OCI-LY7 (cell line): ENCODE measurements around the gene LMO4. TPM values are rescaled to one million over a fixed set of nuclear protein-coding genes. Genes with fewer than 3 reads are reported as not detected.

Source experiments
- BruUV-seq: library from RNA; stranded (reverse); fragments of 400-500 nt; replicated peaks from 2 replicates; lab custom pipeline; 2021; lab: Mats Ljungman, UMichigan
- CTCF ChIA-PET: fragments of 300-600 bp; sonication (Branson Sonifier 250); formaldehyde crosslinking; loops from one replicate; lab custom pipeline; 2022; ENCODE audit warnings: antibody characterized with exemption; ENCODE audit not compliant: unreplicated experiment; lab: Charles Lee
- POLR2A ChIA-PET: fragments of 300-600 bp; sonication (Branson Sonifier 250); formaldehyde crosslinking; loops from one replicate; lab custom pipeline; 2022; ENCODE audit warnings: antibody characterized with exemption; lab: Charles Lee
- DNase-seq: peaks from one replicate; pipeline ENCODE4 v3.0.0-alpha.2; 2015; ENCODE audit warnings: low spot score
- H2AFZ ChIP-seq: fragments of 200-600 bp; sonication (generic), shearing (Covaris generic); 2 replicates; pipeline ENCODE4 v1.6.1; 2014; ENCODE audit warnings: mild to moderate bottlenecking, antibody characterized with exemption, low read length, moderate library complexity
- H3K27ac ChIP-seq: fragments of 200-600 bp; sonication (generic); 2 replicates; pipeline ENCODE4 v1.5.1; 2014; ENCODE audit warnings: mixed run types, low read depth, mild to moderate bottlenecking, moderate library complexity, low read length, inconsistent platforms; ENCODE audit not compliant: poor library complexity, severe bottlenecking
- H3K36me3 ChIP-seq: fragments of 200-600 bp; sonication (generic); 2 replicates; pipeline ENCODE4 v1.6.1; 2014; ENCODE audit warnings: mild to moderate bottlenecking, antibody characterized with exemption, low read length, moderate library complexity, mixed read lengths; ENCODE audit not compliant: insufficient read depth
- H3K4me1 ChIP-seq: fragments of 200-600 bp; sonication (generic); 2 replicates; pipeline ENCODE4 v1.5.1; 2014; ENCODE audit warnings: mild to moderate bottlenecking, low read length; ENCODE audit not compliant: insufficient read depth, poor library complexity, severe bottlenecking
- H3K4me2 ChIP-seq: fragments of 200-600 bp; sonication (generic); 2 replicates; pipeline ENCODE4 v1.6.1; 2014; ENCODE audit warnings: mild to moderate bottlenecking, low read length
- H3K4me3 ChIP-seq: fragments of 200-600 bp; sonication (generic); 2 replicates; pipeline ENCODE4 v1.5.1; 2014; ENCODE audit warnings: mild to moderate bottlenecking, low read depth, low read length; ENCODE audit not compliant: poor library complexity, severe bottlenecking
- H3K79me2 ChIP-seq: fragments of 200-600 bp; sonication (generic); 2 replicates; pipeline ENCODE4 v1.6.1; 2016; ENCODE audit warnings: low read depth, mild to moderate bottlenecking, low read length, moderate library complexity, mixed read lengths; ENCODE audit not compliant: insufficient read depth
- H3K9me2 ChIP-seq: fragments of 200-600 bp; sonication (generic); 2 replicates; pipeline ENCODE4 v1.6.1; 2016; ENCODE audit warnings: mild to moderate bottlenecking, low read length, mixed read lengths; ENCODE audit not compliant: insufficient read depth
- H3K9me3 ChIP-seq: fragments of 200-600 bp; sonication (generic); 2 replicates; pipeline ENCODE4 v1.6.1; 2014; ENCODE audit warnings: mild to moderate bottlenecking, mixed run types, low read length, mixed read lengths
- H4K20me1 ChIP-seq: fragments of 200-600 bp; sonication (generic); 2 replicates; pipeline ENCODE4 v1.6.1; 2014; ENCODE audit warnings: mild to moderate bottlenecking, antibody characterized with exemption, low read length, moderate library complexity, mixed read lengths; ENCODE audit not compliant: insufficient read depth
- EZH2phosphoT487 ChIP-seq: fragments of 200-600 bp; sonication (generic); IDR thresholded peaks from 2 replicates; pipeline ENCODE4 v1.6.1; 2018; ENCODE audit warnings: low read depth, borderline replicate concordance, mild to moderate bottlenecking, mixed run types, antibody characterized with exemption, low read length, moderate library complexity, mixed read lengths
- intact Hi-C: fragments of 100-400 bp; cut with micrococcal nuclease; formaldehyde crosslinking; loops from one replicate; pipeline ENCODE4 v1.10.0; 2022; ENCODE audit not compliant: unreplicated experiment
- total RNA-seq, 2 experiments: library from RNA; depleted of rRNA in 1 of 2; stranded (reverse); fragments of >200 nt in 1 of 2; shearing (Covaris generic) in 1 of 2; gene quantifications; 2 replicates each; pipeline ENCODE4 v1.2.3, GENCODE V29; 2014 to 2022
- TF ChIP-seq, protein P1 (sequence below): fragments of 200-600 bp; sonication (generic); conservative IDR thresholded peaks from 2 replicates; pipeline ENCODE4 v1.5.1; 2014; ENCODE audit warnings: mild to moderate bottlenecking, antibody characterized with exemption, low read length, moderate library complexity, mixed read lengths

Gene LMO4
- total RNA-seq, 2 experiments from 2014 or later = 19.9 to 35.8 TPM

- TF ChIP-seq, protein P1, sequence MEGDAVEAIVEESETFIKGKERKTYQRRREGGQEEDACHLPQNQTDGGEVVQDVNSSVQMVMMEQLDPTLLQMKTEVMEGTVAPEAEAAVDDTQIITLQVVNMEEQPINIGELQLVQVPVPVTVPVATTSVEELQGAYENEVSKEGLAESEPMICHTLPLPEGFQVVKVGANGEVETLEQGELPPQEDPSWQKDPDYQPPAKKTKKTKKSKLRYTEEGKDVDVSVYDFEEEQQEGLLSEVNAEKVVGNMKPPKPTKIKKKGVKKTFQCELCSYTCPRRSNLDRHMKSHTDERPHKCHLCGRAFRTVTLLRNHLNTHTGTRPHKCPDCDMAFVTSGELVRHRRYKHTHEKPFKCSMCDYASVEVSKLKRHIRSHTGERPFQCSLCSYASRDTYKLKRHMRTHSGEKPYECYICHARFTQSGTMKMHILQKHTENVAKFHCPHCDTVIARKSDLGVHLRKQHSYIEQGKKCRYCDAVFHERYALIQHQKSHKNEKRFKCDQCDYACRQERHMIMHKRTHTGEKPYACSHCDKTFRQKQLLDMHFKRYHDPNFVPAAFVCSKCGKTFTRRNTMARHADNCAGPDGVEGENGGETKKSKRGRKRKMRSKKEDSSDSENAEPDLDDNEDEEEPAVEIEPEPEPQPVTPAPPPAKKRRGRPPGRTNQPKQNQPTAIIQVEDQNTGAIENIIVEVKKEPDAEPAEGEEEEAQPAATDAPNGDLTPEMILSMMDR = no peak
- no peak for TF ChIP-seq EZH2phosphoT487
- POLR2A ChIA-PET = interaction anchor here (0.6 to 1.7 kb wide), 7 partner anchors 19 to 555 kb away, joined by 3 to 11 read pairs (median 4); no protein-coding TSS in a partner anchor
- CTCF ChIA-PET = interaction anchor here (0.6 kb wide), 1 partner anchor 109 kb away, joined by 6 read pairs; no protein-coding TSS in a partner anchor
- intact Hi-C loops = loop anchor here (2.0 to 10.0 kb wide), 4 partner anchors 66 to 624 kb away; partner anchors contain the start of gene SH3GLB1
- Histone ChIP-seq H4K20me1 (peaks cover 21% of the 10 kb centered on the region; the same call in 1 of the 2 replicates), H3K4me3 (peak overlapping the region; percentile 75), H3K36me3 (peaks cover 8% of the 10 kb centered on the region; the same call in 1 of the 2 replicates), H2AFZ (peak overlapping the region; percentile 62), H3K4me1 (peaks cover 34% of the 10 kb centered on the region), H3K79me2 (no peaks in the 10 kb centered on the region), H3K27ac (peak overlapping the region; percentile 62), H3K9me2 (no peaks in the 10 kb centered on the region), H3K4me2 (peak overlapping the region; percentile 95), H3K9me3 (no peaks in the 10 kb centered on the region)
- DNase-seq = peak; percentile 56
- BruUV-seq = no TSS peak
Observed at GRCh38 chr1:87329051-87329525, 408 bp downstream of the LMO4 start.

GRCh38 chr1:87329526-87330056 is 911 bp downstream of the LMO4 start:
- Histone ChIP-seq H4K20me1 (peaks cover 21% of the 10 kb centered on the region; the same call in 1 of the 2 replicates), H3K9me2 (no peaks in the 10 kb centered on the region), H3K9me3 (no peaks in the 10 kb centered on the region), H3K27ac (no peak overlapping the region), H3K79me2 (no peaks in the 10 kb centered on the region), H3K4me2 (peak overlapping the region; percentile 95), H2AFZ (peak overlapping the region; percentile 62; the same call in 1 of the 2 replicates), H3K4me1 (peaks cover 39% of the 10 kb centered on the region), H3K36me3 (peaks cover 8% of the 10 kb centered on the region; the same call in 1 of the 2 replicates), H3K4me3 (peak overlapping the region; percentile 75)
- ChIA-PET POLR2A (interaction anchor here (0.6 to 1.7 kb wide), 8 partner anchors 11 to 556 kb away, joined by 3 to 11 read pairs (median 4); no protein-coding TSS in a partner anchor), CTCF (interaction anchor here (0.6 kb wide), 1 partner anchor 109 kb away, joined by 6 read pairs; no protein-coding TSS in a partner anchor)
- intact Hi-C loops = loop anchor here (2.0 to 10.0 kb wide), 5 partner anchors 65 to 1555 kb away; partner anchors contain the start of gene SH3GLB1
- TF ChIP-seq EZH2phosphoT487 = no peak
- TF ChIP-seq, protein P1 = no peak
- BruUV-seq = TSS peak; percentile 88
- DNase-seq = no peak
